ENCODE results near the gene RASAL1.
A peak's percentile ranks its signal among the peaks of the same experiment; 100 is the strongest.

The RASAL1 gene

DNA sequence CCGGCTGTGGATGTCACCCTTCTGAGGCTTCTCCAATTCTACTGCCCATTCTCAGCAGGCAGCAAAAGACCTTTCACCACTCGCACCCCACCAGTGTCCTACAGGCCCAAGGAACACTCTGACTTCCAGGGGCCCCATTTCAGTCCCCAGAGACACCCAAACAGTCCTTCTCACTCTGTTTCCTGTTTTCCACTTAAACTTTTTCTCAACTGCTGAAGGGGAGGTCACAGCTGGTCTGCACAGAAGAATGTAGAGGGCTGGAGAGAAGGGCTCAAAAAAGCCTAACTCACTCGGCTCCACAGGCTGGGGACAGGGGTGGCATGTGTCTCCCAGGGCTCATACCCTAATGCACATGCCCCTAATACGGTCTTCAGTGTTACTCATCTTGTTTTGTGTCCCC is 83.2 kb downstream of the RASAL1 start:
- in situ Hi-C loops (cut with MboI; ENCODE audit: low pct_unique_long_range_greater_than_20kb, low sequenced_read_pairs) = no loop called here
- DNase-seq = no peak

DNA sequence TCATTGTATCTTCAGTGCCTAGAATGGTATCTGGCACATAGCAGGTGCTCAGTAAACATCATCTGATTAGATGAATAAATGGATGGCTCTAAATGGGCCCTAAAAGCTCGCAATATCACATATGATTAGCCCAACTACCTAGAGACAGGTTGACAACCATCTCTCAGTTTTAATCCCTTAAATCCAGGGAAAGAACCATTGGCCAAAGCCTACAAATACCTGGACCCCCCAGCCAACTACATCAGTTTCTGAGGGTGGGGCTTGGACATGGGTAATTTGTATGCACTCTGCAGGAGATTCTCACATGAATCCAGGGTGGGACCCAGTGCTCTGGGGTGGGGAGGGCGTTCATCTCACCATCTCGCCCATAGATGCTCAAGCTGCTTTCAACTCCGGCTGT is 83.8 kb downstream of the RASAL1 start:
- in situ Hi-C loops (cut with MboI; ENCODE audit: low pct_unique_long_range_greater_than_20kb, low sequenced_read_pairs) = no loop called here
- DNase-seq = no peak

DNA sequence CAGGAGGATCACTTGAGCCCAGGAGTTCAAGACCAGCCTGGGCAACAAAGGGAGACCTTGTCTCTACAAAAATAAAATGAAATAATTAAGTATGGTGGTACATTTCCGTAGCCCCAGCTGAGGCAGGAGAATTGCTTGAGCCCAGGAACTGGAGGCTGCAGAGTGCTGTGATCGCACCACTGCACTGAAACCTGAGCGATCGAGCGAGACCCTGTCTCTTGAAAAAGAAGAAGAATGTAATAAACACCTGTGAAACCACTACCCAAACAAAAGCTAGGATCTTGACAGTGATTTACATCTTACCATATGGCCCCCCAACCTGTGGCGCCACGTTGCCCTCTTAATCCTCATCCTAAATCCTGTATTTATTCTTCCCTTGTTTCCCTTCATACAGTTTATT is 84.8 kb downstream of the RASAL1 start:
- in situ Hi-C loops (cut with MboI; ENCODE audit: low pct_unique_long_range_greater_than_20kb, low sequenced_read_pairs) = no loop called here

DNA sequence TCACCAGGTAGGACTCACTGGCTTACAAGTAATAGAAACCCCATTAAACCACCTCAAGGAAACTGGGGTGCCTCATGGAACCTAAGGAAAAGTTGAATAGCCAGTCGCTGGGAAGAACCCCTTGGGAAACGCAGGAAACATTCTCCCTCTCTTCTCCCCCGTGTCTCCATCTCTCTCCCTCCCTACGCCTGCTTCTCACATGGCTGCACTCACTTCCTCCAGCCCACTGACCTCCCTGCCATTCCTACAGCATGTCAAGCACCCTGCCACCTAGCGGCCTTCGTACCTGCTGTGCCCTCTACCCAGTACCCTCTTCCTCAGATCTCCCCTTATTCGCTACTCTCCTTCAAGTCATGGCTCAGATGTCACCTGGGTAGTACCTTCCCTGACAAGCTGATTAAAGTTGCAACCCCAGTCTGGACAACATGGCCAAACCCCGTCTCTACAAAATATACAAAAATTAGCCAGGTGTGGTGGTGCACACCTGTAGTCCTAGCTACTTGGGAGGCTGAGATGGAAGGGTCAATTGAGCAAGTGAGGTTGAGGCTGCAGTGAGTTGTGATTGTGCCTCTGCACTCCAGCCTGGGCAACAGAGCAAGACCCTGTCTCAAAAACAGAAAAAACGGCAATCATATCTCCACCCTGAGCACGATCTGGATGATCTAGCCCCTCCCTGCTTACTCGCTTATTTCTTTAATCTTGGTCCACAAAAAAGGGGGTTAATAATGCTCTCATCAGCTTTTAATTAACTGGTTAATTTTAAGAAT is 85.4 kb downstream of the RASAL1 start:
- DNase-seq = peak; percentile 69
- in situ Hi-C loops (cut with MboI; ENCODE audit: low pct_unique_long_range_greater_than_20kb, low sequenced_read_pairs) = no loop called here

More for the DNA sequence above, 84.8 kb downstream of the RASAL1 start:
- DNase-seq = no peak

Data from KBM-7 (cell line).